ENCODE results near the gene SLC25A26.
"Not testable (repeated sequence)": the region's sequence is repeated elsewhere in the genome, so short reads cannot be mapped to it uniquely, and the experiment has no call there.

SLC25A26 gene

DNA sequence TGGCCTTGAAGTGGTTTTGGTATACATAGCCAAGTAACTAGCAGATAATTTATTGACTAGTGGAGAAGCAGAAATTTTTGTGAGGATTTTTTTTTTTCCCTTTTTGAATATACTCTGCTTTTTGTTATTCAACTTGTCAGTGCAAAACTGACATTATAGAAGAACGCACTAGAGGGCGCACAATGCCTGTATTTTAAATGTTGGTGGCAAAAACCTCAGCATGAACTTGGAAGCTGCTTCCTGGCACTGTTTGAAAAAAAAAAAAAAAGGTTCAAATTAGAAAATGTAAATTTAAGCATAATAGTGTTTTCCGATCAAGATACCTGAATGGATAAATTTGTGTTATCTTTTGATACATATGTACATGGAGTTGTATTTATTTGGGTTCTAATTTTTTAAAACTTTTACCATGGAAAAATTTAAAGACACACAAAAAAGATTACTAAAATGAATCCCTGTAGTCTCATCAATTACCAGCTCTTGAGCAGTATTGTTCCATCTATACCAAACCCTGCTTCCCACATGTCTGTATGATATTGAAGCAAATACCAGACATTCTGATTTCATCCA is 56.0 kb downstream of the SLC25A26 start:
- no peaks in the 10 kb centered on the region for H3K27me3 Mint-ChIP-seq (ENCODE audit: low read depth)
- H3K4me1 Mint-ChIP-seq: peaks cover 9% of the 10 kb centered on the region
- H3K27ac Mint-ChIP-seq: peak overlapping the region in 1 of 3 experiments; percentile 3
- no peak overlapping the region for H3K4me3 Mint-ChIP-seq
- TF ChIP-seq CTCF (IDR thresholded peaks at IDR 0.05; ENCODE audit: unreplicated experiment in 3 of 3): peak; percentile 72 to 81 (median 76)
- H3K9me3 Mint-ChIP-seq: peaks cover 3% of the 10 kb centered on the region
- H3K36me3 Mint-ChIP-seq (ENCODE audit: low read depth): peaks cover 10% of the 10 kb centered on the region

DNA sequence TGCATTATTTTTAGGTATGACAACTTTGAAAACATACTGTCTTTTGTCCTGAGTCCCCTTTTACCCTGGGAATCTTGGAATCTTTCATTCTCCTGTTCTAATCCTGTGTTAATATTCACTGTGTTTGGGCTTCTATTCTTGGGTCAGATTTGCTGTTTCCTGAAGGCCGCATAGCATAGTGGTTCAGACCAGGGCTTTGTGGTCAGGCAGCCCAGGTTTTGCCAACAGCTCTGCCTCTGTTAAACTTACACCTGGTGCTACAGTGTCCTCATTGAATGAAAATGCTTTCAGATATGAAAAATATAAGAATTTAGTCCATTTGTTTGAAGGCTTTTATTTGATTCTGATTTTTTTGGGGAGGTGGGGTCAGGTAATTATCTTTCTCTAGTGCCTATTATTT is 58.4 kb downstream of the SLC25A26 start:
- Mint-ChIP-seq H3K4me3 (no peak overlapping the region), H3K4me1 (peaks cover 9% of the 10 kb centered on the region), H3K36me3 (ENCODE audit: low read depth) (peaks cover 5% of the 10 kb centered on the region), H3K27ac (no peak overlapping the region), H3K9me3 (peaks cover 3% of the 10 kb centered on the region), H3K27me3 (ENCODE audit: low read depth) (no peaks in the 10 kb centered on the region)
- TF ChIP-seq CTCF (IDR thresholded peaks at IDR 0.05; ENCODE audit: unreplicated experiment in 3 of 3): no peak

DNA sequence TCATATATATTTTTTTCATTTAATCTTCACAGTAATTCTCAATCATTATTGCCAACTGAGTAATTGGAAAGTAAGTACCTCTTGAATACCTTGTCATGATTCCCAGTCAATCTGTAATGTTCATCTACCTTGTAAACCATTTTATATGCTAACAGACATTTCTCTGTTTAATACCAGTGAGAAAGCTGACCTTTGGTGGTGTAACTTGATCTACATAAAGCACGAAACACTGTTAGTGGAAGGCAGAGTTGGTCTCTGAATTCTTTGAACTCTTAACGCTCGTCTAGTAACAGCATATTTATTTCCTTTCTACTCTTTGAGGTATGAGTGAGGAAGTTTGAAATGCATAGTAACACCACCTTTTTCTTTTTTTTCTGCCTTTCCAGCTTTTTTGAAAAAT is 59.5 kb downstream of the SLC25A26 start:
- Mint-ChIP-seq H3K27ac (peak overlapping the region; percentile 10 to 48 (median 16)), H3K4me1 (peaks cover 9% of the 10 kb centered on the region), H3K36me3 (ENCODE audit: low read depth) (peaks cover 3% of the 10 kb centered on the region), H3K4me3 (no peak overlapping the region), H3K27me3 (ENCODE audit: low read depth) (no peaks in the 10 kb centered on the region), H3K9me3 (peaks cover 2% of the 10 kb centered on the region)
- TF ChIP-seq CTCF (IDR thresholded peaks at IDR 0.05; ENCODE audit: unreplicated experiment in 3 of 3): no peak

- not testable (repeated sequence) for H3K27me3 Mint-ChIP-seq (ENCODE audit: low read depth); H3K4me1 Mint-ChIP-seq; H3K4me3 Mint-ChIP-seq; H3K27ac Mint-ChIP-seq
- peaks cover 19% of the 10 kb centered on the region for H3K36me3 Mint-ChIP-seq (ENCODE audit: low read depth)
- peaks cover 26% of the 10 kb centered on the region for H3K9me3 Mint-ChIP-seq
These were observed 71.1 kb downstream of the SLC25A26 start for GRCh38 chr3:66291922-66292321.

GRCh38 chr3:66297260-66297873 is 76.6 kb downstream of the SLC25A26 start:
- no peak overlapping the region for H3K4me3 Mint-ChIP-seq
- peaks cover 58% of the 10 kb centered on the region for H3K4me1 Mint-ChIP-seq
- H3K27ac Mint-ChIP-seq: peak overlapping the region; percentile 89 to 91 (median 90)
- peaks cover 2% of the 10 kb centered on the region for H3K9me3 Mint-ChIP-seq
- no peaks in the 10 kb centered on the region for H3K36me3 Mint-ChIP-seq (ENCODE audit: low read depth)
- no peaks in the 10 kb centered on the region for H3K27me3 Mint-ChIP-seq (ENCODE audit: low read depth)
- no peak for TF ChIP-seq CTCF (IDR thresholded peaks at IDR 0.05; ENCODE audit: unreplicated experiment in 3 of 3)

DNA sequence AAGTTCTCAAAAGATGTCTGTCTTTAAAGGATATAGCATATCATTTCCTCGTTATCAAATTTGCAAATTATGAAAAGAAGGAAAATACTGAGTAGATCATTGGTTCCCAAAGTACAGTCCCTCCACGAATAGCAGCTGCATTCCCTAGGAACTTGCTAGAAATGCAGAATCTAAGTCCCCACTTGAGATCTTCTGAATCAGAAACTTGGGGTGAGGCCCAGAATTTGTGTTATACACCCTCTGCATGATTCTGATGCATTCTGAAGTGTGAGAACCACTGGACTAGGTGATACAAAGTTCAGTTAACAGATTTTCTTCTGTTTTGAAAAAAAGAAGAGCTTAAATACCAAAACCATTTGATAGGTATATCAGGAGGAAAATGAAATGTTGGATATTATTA is 77.1 kb downstream of the SLC25A26 start:
- peaks cover 57% of the 10 kb centered on the region for H3K4me1 Mint-ChIP-seq
- no peak for TF ChIP-seq CTCF (IDR thresholded peaks at IDR 0.05; ENCODE audit: unreplicated experiment in 3 of 3)
- H3K27ac Mint-ChIP-seq: peak overlapping the region; percentile 89 to 91 (median 90)
- H3K27me3 Mint-ChIP-seq (ENCODE audit: low read depth): no peaks in the 10 kb centered on the region
- H3K9me3 Mint-ChIP-seq: peaks cover 2% of the 10 kb centered on the region
- H3K4me3 Mint-ChIP-seq: no peak overlapping the region
- H3K36me3 Mint-ChIP-seq (ENCODE audit: low read depth): no peaks in the 10 kb centered on the region
